GM18505 (cell line): ENCODE results near the gene IFT80.

Experiments used
- ATAC-seq: cut with Tn5 transposase; IDR thresholded peaks from one replicate; pipeline ENCODE4 v1.9.1; 2021; ENCODE audit not compliant: unreplicated experiment
- POLR2A ChIP-seq: IDR thresholded peaks from 4 replicates; pipeline ENCODE4 v1.6.1; 2011; ENCODE audit warnings: borderline replicate concordance; ENCODE audit not compliant: insufficient read depth, insufficient read length; ENCODE audit errors: extremely low read depth

Gene IFT80

DNA sequence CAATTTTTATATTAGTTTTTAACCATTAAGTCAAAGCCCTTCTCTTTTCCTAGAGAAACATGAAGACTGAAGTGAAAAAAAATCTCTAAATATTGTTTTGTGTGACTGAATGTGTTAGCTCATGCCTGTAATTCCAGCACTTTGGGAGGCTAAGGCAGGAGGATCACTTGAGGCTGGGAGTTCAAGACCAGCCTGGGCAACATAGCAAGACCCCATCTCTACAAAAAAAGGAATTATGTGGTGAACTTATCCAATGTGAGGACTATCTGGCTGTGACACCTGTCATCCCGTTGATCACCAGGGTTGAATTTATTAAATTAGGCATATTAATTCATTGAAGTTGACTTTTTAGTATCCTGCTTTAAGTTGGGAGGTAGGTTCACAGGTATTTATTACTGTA lies 13.5 kb upstream of the IFT80 start:
- ATAC-seq: no peak
- no peak for TF ChIP-seq POLR2A

DNA sequence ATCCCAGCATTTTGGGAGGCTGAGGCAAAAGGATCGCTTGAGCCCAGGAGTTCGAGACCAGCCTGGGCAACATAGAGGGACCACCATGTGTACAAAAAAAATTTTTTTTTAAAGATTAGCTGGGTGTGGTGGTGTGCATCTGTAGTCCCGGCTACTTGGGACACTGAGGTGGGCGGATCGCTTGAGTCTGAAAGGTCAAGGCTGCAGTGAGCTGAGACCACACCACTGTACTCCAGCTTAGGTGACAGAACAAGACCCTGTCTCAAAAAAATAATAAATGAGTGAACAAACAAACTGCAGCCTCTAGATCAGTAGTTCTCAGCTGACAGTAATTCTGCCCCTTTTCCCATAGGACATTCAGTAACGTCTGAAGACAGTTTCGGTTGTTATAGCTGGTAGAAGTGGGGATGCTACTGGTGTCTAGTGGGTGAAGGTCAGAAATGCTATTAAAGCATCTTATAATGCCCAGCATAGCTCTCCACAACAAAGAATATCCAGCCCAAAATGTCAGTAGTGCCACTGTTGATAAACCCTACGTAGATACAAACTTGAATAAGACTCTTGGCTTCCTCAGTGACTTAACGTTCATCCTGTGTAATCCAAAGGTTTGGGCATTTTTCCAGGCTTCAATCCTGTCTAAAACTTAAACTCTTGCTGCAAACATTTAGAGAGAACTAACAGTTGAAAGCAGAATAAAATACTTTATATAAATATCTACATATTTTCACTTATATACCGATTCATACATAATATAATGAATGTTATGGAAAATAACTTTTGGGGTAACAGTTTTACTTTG lies 11.0 kb upstream of the IFT80 start:
- TF ChIP-seq POLR2A: no peak
- no peak for ATAC-seq

DNA sequence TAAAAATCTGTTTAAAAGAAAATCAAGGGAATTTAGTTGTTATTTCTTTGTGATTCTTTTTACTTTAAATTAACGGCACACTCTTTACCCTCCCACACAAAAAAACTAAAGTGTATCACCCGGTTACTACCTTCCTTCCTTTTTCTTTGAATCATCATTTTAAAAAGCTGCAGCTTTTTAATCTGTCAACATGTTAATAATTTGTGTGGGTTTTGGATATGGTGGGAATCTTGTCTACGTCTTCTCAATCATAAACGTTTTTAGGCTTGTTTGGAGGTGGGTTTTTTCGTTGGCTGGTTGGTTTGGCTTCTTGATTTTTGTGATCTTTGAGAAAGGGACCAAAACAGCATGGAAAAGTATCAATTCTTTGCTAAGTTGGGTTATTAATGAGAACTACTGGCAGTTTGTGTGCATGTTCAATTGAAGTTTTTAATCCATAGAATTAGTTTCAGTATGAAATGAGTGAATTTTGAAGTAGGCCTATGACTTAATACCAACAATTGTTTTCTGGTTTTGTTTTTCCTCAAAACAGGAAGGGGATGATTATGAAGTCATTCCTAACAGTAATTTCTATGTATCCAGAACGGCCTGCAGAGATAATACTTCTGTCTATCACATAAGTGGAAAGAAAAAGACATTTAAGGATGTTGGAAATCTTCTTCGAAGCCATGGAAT lies 4.9 kb upstream of the IFT80 start:
- ATAC-seq: no peak
- TF ChIP-seq POLR2A: no peak

DNA sequence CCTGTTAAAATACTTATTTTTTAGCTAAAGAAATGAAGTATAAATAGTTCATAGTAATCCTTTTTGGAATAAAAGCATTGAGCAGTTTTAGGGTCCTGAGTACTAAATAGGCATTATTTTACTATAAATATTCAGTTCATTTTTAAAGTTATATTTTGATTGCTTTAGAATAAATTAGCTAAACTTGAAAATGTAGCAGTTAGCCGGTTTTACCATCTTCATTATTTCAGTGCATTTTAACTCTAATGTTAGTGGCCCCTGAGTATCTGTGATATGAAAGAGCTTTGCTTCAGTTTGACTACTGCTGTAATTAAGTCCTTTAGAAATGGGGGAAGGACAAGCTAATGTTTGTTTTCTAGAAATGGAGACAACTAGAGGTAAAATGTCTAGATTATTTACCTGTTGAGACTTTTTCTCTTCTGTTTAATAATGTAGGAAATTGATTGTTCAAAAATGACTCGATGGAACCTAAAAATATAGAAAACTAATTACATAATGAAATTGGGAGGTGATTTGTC lies 4.1 kb upstream of the IFT80 start:
- ATAC-seq: no peak
- TF ChIP-seq POLR2A: no peak

DNA sequence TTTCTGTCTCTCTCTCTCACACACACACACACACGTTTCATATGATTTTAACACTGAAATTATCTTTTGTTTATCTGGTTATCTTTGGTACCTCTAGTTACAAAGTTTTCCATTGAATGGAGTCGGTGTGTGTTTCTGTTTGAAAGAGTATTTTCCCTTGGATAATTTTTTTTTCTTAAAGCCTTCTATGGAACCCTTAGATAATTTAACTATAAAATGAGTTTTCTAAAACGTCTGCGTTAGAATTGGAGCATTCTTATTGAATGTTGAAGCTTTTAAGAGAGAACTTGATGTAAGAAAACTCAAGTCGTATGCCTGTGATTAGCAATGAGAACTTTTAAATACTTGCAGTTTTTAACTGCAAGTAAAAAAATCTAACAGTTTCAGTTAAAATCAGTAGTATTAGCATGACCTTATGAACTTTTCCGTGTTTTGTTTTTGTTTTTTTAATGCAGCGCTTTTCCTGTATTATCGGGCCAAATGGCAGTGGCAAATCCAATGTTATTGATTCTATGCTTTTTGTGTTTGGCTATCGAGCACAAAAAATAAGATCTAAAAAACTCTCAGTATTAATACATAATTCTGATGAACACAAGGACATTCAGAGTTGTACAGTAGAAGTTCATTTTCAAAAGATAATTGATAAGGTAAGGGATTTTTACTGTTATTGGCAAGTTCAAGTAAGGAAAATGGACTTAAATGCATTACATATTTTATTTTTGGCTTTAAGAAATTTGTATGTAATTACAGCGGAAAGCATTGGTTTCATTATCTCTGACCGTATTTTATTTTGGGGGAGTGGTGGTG lies 3.4 kb upstream of the IFT80 start:
- ATAC-seq: no peak
- TF ChIP-seq POLR2A: no peak

DNA sequence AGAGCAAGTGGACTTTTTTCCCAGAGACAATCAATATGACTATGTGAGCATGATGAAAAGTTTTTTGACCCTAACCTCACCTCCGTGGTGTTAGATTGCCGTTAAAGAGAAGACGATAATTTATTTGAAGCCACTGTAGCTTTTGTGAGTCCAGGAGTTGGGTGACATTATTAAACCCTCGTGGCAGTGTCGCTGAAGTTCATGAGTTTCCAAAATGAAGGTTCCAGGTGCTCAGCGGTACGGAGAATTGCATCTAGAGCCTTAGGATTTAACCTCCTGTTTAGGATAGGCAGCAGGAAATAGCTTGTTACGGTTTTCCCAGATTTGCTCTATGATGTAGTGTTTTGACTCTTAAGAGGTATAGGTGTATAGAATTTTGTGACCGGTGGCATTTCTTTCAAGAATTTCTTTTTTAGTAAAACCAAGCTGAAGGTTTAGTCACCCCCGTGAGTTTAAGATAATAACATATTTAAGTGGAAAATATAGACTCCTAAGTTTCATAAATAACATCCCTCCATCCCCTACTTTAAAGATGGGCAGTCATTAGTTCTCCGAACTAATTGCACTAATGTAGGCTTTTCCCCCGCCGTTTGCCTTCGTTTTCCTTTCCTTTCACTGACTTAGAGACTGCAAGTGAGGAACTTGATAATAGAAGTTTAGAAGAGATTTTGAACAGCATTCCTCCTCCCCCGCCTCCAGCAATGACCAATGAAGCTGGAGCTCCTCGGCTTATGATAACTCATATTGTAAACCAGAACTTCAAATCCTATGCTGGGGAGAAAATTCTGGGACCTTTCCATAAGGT lies 2.5 kb upstream of the IFT80 start:
- no peak for ATAC-seq
- TF ChIP-seq POLR2A: no peak

DNA sequence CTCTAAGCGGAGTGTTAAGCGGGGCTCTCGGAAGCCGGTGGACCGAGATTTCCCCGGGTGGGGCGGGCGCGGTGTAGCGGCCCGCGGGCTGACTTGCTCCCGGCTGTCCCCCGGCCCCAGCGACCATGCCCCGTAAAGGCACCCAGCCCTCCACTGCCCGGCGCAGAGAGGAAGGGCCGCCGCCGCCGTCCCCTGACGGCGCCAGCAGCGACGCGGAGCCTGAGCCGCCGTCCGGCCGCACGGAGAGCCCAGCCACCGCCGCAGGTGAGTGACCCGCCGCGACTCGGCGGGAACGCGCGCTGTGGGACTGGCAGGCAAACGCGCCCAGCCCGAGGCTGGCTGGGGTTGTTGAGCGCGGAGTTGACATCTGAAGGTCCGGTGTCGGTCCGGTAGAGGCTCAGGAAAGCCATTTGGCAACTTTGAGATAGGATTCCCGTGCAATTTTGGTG lies 1.7 kb upstream of the IFT80 start:
- TF ChIP-seq POLR2A: peak; percentile 26
- ATAC-seq: no peak

DNA sequence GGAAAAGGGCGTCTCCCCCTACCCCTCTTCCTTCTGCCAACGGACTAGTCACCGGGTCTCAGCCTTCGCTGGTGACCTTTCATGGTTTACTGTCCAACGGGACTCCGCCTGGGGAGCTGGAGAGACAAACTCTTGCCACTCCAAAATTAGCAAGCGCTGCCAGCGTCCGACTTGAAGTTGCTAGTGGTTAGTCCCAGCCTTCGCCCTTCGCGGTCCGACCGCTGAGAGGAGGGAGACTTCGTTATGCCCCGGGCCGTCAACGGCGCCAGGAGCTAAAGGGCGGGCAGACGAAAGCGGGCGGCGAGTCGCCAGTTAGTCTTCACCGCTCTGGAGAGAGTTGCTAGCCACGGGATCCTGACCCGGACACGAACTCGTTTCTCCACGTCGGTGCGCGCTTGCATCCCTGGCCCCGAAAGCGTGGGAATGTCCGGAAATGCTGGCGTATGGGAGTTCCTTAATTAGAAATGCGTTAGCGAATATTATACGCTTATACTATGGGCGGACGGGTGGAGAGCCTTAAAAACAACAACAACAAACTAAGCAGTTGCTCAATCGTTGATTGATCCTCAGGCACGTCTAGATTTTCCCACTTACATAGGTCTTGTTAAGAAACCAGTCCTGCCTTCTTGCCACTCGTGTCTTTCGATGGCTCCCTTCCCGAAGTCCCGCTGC lies 1.1 kb upstream of the IFT80 start:
- no peak for TF ChIP-seq POLR2A
- ATAC-seq: peak; percentile 18

DNA sequence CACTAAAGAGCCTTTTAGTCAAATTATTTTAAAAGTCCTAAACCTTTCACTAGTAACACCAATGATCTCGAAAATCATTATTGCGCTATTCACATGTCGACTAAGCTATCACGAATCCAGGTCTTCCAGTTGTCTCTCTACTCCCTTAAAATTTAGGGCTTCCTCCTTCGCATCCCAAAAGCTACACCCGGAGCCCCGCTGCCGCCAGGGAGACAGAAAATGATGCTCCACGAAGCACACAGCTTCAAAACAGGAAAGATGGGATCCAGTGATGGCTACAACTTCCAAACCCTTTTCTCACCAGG lies 253 bp downstream of the IFT80 start:
- TF ChIP-seq POLR2A: no peak
- peak; percentile 8 for ATAC-seq

DNA sequence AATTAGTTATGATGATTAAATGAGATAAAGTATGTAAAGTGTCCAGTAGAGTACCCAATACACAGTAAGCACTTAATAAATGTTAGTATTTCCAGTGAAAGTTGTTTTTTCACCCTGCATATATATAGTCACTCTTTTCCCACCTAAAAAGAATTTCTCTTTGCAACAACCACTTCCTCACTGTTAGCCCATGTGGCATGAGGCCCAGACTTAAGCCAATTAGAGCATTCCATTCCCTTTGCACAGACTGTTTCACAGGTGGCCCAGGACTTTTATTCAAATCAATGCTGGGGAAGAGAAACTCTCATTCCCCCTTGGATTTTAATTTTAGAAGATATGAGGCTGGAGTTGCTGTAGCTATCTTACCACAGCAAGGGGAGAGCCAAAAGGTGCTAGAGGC lies 3.7 kb downstream of the IFT80 start:
- ATAC-seq: no peak
- TF ChIP-seq POLR2A: no peak

DNA sequence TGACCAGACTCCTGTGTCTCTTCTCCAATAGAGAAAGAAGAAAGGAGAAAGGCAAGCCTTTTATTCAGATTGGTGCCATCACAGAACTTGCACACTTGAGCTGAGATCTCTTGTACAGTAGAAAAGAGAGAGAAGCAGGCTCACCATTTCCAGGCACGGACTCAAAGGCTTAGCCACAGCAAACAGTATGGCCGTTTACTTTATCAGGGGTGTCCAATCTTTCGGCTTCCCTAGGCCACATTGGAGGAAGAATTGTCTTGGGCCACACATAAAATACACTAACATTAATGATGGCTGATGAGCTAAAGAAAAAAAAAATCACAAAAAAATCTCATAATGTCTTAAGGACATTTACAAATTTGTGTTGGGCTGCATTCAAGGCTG lies 5.0 kb downstream of the IFT80 start:
- ATAC-seq: no peak
- TF ChIP-seq POLR2A: no peak

DNA sequence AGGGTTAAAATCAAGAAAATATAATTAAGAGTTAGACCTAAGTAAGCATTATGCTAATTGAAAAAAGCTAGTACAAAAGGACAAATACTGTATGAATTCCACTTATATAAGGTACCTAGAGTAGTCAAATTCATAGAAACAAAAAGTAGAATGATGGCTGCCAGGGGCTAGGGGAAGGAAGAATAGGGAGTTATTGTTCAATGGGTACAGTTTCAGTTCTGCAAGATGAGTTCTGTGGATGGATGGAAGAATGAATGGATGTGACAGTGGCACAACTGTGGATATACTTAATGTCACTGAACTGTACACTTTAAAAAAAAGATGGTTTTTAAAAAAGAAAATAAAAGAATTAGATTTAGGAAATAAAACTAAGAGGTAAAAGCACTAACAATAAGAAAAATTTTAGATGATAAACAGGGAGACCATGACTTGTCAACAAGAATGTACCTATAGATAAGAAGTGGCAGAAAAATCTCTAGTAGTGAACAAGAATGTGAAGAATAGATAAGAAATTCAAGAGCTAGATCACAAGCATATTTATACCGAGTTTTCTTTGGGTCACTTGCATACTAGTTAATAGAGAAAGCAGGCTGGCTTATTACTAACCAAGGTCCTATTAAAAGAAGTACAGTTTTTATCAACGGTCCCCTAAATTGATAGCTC lies 5.5 kb downstream of the IFT80 start:
- TF ChIP-seq POLR2A: no peak

More for the DNA sequence above, 5.5 kb downstream of the IFT80 start:
- ATAC-seq: peak; percentile 48
